GM19455 (cell line): ENCODE measurements around the gene C19orf33.
"Not testable (repeated sequence)": the region's sequence is repeated elsewhere in the genome, so short reads cannot be mapped to it uniquely, and the experiment has no call there.

Experiments used
- ATAC-seq: cut with Tn5 transposase; IDR thresholded peaks from one replicate; pipeline ENCODE4 v1.9.1; 2021; ENCODE audit not compliant: unreplicated experiment

C19orf33 gene

GRCh38 chr19:38303517-38304351 lies at the start of gene C19orf33:
Gene C19orf33 (plus strand): TSS chr19:38304251. CDS start chr19:38304262, 11 bp downstream.
- no peak for ATAC-seq

DNA sequence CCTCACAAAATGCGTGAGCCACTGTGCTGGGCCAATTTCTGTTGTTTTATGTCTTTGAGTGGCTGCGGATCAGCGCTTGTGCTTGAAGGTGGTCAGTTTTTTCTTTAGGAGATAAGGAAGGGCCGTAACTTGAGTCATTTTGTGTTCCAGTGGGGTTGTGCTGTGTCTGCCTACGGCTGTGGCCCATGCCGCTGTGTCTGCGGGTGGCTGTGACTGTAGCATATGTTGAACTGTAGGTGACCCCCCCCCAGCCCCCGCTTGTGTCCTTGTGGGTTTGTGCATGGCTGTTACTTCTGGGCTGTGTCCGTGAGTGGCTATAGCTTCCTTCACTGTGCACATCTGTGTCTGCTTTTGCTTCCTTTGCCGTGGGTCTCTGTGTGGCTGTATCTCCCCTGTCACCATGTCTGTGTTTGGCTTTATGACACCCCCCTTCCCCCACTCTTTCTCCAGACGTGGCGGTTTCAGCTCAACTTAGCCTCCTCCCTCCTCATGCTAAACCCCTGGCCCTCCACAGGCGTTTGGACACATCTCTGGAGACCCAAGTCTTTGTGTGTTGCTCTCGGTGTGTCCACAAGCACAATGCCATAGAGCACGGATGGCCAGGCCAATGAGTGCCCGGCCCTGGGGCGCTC lies 48.6 kb upstream of the C19orf33 start:
- no peak for ATAC-seq

- not testable (repeated sequence) for ATAC-seq
Observed at GRCh38 chr19:38261942-38262341, 42.1 kb upstream of the C19orf33 start.

DNA sequence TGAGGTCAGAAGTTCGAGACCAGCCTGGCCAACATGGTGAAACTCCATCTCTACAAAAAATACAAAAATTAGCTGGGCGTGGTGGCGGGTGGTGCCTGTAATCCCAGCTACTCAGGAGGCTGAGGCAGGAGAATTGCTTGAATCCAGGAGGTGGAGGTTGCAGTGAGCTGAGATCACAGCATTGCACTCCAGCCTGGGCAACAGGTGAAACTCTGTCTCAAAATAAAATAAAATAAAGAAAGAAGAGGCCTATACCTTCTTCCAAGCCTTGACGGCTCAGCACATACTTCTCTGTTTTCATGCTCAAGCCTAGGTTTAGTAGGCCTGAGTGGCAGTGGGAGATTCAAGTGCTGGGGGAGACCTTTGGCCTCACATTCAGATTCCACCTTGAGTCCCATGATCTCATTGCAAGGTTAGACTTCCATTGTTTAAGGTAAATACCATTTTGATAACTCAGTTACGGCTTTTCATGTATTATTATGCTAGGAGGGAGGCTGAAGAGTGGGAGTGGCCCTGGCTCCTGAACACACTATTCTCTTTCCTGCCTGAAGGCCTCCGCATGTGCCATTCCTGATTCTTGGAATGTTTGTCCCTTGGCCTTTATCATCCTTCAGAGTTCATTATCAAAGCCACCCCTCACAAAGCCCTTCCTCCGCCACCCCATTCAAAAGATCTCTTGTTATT lies 41.3 kb upstream of the C19orf33 start:
- no peak for ATAC-seq

DNA sequence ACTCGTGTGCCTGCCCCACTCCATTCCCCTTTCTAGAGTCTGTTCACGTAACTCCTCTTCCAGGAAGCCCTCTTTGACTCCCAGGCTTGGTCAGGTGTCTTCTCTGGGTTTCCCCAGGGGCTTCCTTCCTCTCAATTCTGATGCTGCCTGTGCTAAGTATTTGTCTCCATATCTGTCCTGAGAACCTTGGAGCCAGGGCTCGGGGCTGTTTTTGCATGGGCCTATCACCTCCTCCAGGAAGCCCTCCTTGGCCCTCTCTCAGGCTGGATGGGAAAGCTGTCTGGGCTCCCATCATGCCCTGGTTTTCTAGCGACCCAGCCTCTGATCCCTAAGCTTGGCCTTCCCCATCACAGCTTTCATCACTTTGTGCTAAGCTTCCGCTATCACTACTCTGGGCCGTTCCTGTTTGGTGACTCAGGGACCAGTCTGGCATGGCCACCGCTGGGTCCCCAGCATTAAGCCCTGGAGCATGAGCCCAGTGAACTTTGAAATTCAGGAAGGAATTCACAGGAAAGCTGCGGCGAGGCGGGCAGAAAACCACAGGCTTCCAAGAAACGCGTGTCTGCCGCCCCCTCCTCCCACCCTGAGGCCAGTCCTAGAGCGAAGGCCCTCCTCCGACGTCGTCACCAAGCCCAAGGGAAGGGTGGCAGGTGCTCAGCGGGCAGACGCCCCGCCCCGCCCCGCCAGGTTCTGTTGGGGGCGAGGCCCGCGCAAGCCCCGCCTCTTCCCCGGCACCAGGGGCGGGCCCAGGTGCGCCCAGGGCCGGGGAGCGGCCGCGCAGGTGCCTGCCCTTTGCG lies 40.2 kb upstream of the C19orf33 start:
- ATAC-seq = peak; percentile 63

DNA sequence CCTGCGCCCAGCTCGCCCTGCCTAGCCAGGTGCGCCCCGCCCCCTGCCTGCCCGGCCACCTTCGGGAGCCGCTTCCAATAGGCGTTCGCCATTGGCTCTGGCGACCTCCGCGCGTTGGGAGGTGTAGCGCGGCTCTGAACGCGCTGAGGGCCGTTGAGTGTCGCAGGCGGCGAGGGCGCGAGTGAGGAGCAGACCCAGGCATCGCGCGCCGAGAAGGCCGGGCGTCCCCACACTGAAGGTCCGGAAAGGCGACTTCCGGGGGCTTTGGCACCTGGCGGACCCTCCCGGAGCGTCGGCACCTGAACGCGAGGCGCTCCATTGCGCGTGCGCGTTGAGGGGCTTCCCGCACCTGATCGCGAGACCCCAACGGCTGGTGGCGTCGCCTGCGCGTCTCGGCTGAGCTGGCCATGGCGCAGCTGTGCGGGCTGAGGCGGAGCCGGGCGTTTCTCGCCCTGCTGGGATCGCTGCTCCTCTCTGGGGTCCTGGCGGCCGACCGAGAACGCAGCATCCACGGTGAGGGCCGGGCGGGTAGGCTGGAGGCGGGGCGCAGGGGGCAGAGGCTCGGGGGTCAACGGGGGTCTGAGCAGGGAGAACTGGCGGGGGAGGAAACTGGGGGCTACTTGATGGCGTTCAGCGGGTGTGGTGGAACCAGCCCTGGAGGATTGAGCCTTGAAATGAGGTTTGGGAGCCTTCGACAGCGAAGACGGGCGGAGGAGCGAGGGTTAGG lies 39.4 kb upstream of the C19orf33 start, which contains the start of gene SPINT2:
Gene SPINT2 (plus strand): TSS at position 88 of the 727 bp plus-strand sequence. CDS start 320 bp downstream, at position 408.
- ATAC-seq = peak; percentile 21

GRCh38 chr19:38265213-38265861 lies 38.7 kb upstream of the C19orf33 start:
- ATAC-seq = no peak

DNA sequence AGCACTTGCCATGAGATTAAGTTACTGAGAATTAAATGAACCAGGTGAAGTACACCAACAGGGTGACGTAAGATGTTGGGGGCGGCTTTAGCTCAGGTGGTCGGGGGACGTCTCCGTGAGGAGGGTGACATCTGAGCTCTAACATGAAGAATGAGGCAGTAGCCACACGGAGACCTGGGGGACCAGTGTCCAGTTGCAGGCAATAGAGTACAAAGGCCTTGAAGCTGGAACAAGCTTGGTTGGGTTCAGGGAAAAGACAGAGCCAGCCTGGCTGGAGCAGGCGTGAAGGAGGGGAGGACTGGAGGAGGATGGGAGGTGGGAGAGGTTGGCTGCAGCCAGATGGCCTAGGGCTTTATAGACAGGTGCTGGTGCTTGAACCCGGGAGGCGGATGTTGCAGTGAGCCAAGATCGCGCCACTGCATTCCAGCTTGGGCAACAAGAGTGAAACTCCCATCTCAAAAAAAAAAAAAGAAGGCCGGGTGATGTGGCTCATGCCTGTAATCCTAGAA lies 38.1 kb upstream of the C19orf33 start:
- no peak for ATAC-seq

DNA sequence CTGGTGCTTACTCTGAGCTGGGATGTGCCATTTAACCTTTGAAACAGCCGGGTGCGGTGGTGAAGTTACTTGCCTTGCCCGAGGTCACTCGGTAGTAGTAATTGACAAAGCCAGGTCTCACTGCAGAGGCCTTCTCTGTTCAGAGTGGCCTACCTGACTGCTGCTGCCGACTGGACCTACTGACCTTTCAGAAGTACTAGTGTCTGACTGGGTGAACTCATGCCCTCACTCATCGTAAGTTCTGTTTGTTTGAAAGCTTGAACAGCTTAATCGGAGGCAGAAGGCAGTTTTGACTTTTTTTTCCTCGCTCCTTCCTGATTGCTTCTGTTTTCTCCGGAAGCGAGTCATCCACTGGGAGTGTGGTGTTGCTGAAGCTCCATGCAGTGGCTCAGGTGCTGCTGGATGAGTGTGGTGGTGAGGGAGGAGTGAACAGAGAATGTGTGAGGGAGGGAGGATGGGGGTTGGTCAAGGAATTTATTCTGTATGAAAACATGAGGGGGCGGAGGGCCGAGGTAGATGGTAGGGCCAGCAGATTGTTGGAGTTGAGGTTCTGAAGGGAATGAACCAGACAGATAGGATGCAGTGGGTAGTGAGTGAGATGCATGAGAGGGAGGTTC lies 37.0 kb upstream of the C19orf33 start:
- ATAC-seq = no peak

DNA sequence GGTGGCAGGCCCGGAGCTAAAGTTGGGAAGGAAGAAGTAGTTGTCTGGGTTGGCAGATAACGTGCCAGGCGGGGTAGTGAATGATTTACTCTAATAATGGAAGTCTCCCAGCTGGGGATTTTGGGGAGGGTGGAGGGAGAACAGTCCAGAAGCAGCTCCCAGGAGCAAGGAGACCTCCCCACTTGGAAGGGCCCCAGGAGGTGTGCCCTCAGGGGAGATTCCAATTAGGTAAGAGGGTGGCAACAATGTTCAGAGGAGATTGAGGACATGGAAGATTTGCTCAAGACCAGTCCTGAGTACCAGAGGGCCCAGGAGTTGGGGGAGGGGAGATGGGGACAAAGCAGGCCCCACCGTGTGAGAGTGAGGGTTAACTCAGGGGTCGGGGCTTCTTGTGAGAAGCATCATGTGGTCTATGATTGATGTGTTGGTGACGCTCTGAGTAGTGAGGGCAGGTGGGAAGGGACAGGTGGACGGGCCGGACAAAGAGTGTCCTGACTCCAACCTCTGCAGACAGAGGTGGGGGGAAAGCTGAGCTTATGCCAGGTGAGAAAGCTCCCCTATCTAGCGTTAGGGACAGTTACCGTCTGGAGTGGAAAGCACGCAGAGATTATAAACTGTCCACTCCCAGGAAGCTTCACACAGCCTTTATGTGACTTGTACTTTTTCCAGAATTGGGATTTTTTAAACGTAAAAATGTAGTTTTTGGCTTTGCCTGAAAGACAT lies 36.1 kb upstream of the C19orf33 start:
- no peak for ATAC-seq

DNA sequence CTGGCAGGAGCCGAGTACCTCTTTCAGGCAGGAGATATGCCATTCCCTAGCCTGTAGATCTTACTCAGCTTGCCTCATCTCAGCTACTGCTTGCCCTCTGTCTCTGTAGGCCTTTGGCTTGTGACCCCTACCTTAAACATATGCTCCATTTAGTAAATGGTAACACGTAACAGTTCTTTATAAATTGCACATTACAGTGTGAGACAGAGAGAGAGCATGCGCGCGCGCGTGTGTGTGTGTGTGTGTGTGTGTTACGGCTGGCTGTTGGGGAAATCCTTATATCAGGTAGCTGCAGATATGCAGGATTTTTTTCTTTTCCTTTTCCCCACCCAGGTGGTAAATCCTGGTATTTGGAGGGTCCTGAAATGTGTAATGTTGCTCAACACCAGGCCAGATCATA lies 35.5 kb upstream of the C19orf33 start:
- no peak for ATAC-seq

DNA sequence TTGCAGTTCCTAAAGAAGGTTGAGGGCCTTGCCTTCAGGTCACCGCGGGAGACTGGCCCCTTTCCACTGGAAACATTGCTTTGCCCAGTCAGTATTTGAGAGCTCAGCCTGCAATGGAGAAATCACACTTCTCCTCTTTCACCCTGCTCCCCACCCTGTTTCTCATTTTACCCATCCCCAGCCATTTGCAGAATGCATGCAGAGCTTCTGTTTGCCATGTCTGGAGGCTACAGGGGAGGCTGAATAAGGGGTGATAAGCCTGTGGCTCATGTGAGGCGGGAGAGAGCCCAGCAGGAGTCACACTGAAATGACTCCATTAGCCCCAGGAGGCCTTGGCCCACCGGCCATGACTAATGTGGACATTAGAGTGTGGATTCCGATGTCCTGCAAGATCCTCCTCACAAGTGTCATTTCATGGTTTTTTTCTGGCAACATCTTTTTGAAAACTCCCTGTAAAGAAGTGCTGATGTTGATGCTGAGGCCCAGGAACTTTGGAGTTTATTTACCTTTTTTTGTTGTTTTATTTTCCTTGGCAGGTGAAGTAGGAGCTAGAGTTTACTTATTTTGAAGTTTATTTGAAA lies 33.4 kb upstream of the C19orf33 start:
- ATAC-seq = no peak

GRCh38 chr19:38273499-38273898 lies 30.6 kb upstream of the C19orf33 start:
- ATAC-seq = no peak

- no peak for ATAC-seq
Observed at GRCh38 chr19:38274739-38275138, 29.3 kb upstream of the C19orf33 start.

DNA sequence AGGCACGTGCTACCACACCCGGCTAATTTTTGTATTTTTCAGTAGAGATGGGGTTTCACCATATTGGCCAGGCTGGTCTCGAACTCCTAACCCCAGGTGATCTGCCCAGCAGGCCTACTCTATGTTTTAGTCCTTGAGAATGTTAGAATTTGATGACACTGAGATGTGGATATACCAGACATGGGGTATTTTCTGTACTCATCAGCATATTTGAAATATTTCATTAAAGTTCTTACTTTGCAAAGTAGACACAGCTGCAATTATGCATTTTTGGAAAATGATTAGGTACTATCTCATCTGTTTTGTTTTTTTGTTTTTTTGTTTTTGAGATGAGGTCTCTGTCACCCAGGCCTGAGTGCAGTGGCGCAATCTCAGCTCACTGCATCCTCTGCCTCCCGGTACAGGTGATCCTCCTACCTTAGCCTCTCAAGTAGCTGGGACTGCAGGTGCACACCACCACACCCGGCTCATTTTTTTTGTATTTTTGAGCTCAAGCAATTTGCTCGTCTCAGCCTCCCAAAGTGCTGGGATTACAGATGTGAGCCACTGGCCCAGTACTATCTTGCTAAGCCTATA lies 27.0 kb upstream of the C19orf33 start:
- no peak for ATAC-seq

- ATAC-seq = no peak
Observed at GRCh38 chr19:38277549-38277948, 26.5 kb upstream of the C19orf33 start.

- no peak for ATAC-seq
Observed at GRCh38 chr19:38277969-38278680, 25.9 kb upstream of the C19orf33 start.
